ENCODE results near the gene SMIM15.

The SMIM15 gene

GRCh38 chr5:61132559-61132958, 29.7 kb downstream of the SMIM15 start:
- Histone ChIP-seq H3K9me3 (ENCODE audit: control insufficient read depth, insufficient read depth, low read length) (no peaks in the 10 kb centered on the region), H3K4me1 (ENCODE audit: control insufficient read depth, insufficient read depth, low read length) (peaks cover 3% of the 10 kb centered on the region; the same call in 1 of the 2 replicates), H3K4me3 (ENCODE audit: low read length) (no peak overlapping the region), H3K27me3 (ENCODE audit: control insufficient read depth, insufficient read depth, low read length) (no peaks in the 10 kb centered on the region), H3K27ac (ENCODE audit: low read length) (no peak overlapping the region), H3K36me3 (ENCODE audit: control insufficient read depth, insufficient read depth, low read length) (no peaks in the 10 kb centered on the region)
- no peak for DNase-seq (ENCODE audit: low read depth, low spot score)
- no CpG with 5 or more reads among the region's 1 CpG for WGBS (ENCODE audit: insufficient coverage, insufficient read length)

GRCh38 chr5:61130289-61130688, 32.0 kb downstream of the SMIM15 start:
- no CpG with 5 or more reads among the region's 2 CpGs for WGBS (ENCODE audit: insufficient coverage, insufficient read length)
- Histone ChIP-seq H3K27me3 (ENCODE audit: control insufficient read depth, insufficient read depth, low read length) (no peaks in the 10 kb centered on the region), H3K4me3 (ENCODE audit: low read length) (no peak overlapping the region), H3K4me1 (ENCODE audit: control insufficient read depth, insufficient read depth, low read length) (peaks cover 3% of the 10 kb centered on the region; the same call in 1 of the 2 replicates), H3K27ac (ENCODE audit: low read length) (no peak overlapping the region), H3K9me3 (ENCODE audit: control insufficient read depth, insufficient read depth, low read length) (no peaks in the 10 kb centered on the region), H3K36me3 (ENCODE audit: control insufficient read depth, insufficient read depth, low read length) (no peaks in the 10 kb centered on the region)
- no peak for DNase-seq (ENCODE audit: low read depth, low spot score)

- no peak overlapping the region for H3K4me3 ChIP-seq (ENCODE audit: low read length)
- no peaks in the 10 kb centered on the region for H3K36me3 ChIP-seq (ENCODE audit: control insufficient read depth, insufficient read depth, low read length)
- H3K27ac ChIP-seq (ENCODE audit: low read length): no peak overlapping the region
- no peaks in the 10 kb centered on the region for H3K27me3 ChIP-seq (ENCODE audit: control insufficient read depth, insufficient read depth, low read length)
- H3K4me1 ChIP-seq (ENCODE audit: control insufficient read depth, insufficient read depth, low read length): no peaks in the 10 kb centered on the region
- H3K9me3 ChIP-seq (ENCODE audit: control insufficient read depth, insufficient read depth, low read length): no peaks in the 10 kb centered on the region
- no CpG with 5 or more reads among the region's 4 CpGs for WGBS (ENCODE audit: insufficient coverage, insufficient read length)
- DNase-seq (ENCODE audit: low read depth, low spot score): no peak
These were observed 39.1 kb downstream of the SMIM15 start for GRCh38 chr5:61123145-61123544.

- no peak overlapping the region for H3K27ac ChIP-seq (ENCODE audit: low read length)
- no peaks in the 10 kb centered on the region for H3K27me3 ChIP-seq (ENCODE audit: control insufficient read depth, insufficient read depth, low read length)
- DNase-seq (ENCODE audit: low read depth, low spot score): no peak
- WGBS (ENCODE audit: insufficient coverage, insufficient read length): no CpG with 5 or more reads among the region's 1 CpG
- H3K4me3 ChIP-seq (ENCODE audit: low read length): no peak overlapping the region
- no peaks in the 10 kb centered on the region for H3K9me3 ChIP-seq (ENCODE audit: control insufficient read depth, insufficient read depth, low read length)
- no peaks in the 10 kb centered on the region for H3K4me1 ChIP-seq (ENCODE audit: control insufficient read depth, insufficient read depth, low read length)
- no peaks in the 10 kb centered on the region for H3K36me3 ChIP-seq (ENCODE audit: control insufficient read depth, insufficient read depth, low read length)
These were observed 41.7 kb downstream of the SMIM15 start for GRCh38 chr5:61120534-61120933.

- no peak for DNase-seq (ENCODE audit: low read depth, low spot score)
- no peak overlapping the region for H3K4me3 ChIP-seq (ENCODE audit: low read length)
- H3K27me3 ChIP-seq (ENCODE audit: control insufficient read depth, insufficient read depth, low read length): no peaks in the 10 kb centered on the region
- H3K9me3 ChIP-seq (ENCODE audit: control insufficient read depth, insufficient read depth, low read length): no peaks in the 10 kb centered on the region
- no peaks in the 10 kb centered on the region for H3K4me1 ChIP-seq (ENCODE audit: control insufficient read depth, insufficient read depth, low read length)
- no CpG with 5 or more reads among the region's 1 CpG for WGBS (ENCODE audit: insufficient coverage, insufficient read length)
- H3K27ac ChIP-seq (ENCODE audit: low read length): no peak overlapping the region
- no peaks in the 10 kb centered on the region for H3K36me3 ChIP-seq (ENCODE audit: control insufficient read depth, insufficient read depth, low read length)
These were observed 43.2 kb downstream of the SMIM15 start for GRCh38 chr5:61119066-61119465.

GRCh38 chr5:61115968-61116367, 46.3 kb downstream of the SMIM15 start:
- Histone ChIP-seq H3K36me3 (ENCODE audit: control insufficient read depth, insufficient read depth, low read length) (no peaks in the 10 kb centered on the region), H3K27ac (ENCODE audit: low read length) (no peak overlapping the region), H3K4me3 (ENCODE audit: low read length) (no peak overlapping the region), H3K4me1 (ENCODE audit: control insufficient read depth, insufficient read depth, low read length) (no peaks in the 10 kb centered on the region), H3K9me3 (ENCODE audit: control insufficient read depth, insufficient read depth, low read length) (no peaks in the 10 kb centered on the region), H3K27me3 (ENCODE audit: control insufficient read depth, insufficient read depth, low read length) (no peaks in the 10 kb centered on the region)
- no CpG with 5 or more reads among the region's 3 CpGs for WGBS (ENCODE audit: insufficient coverage, insufficient read length)
- DNase-seq (ENCODE audit: low read depth, low spot score): no peak

GRCh38 chr5:61114441-61114840, 47.8 kb downstream of the SMIM15 start:
- Histone ChIP-seq H3K4me3 (ENCODE audit: low read length) (no peak overlapping the region), H3K4me1 (ENCODE audit: control insufficient read depth, insufficient read depth, low read length) (no peaks in the 10 kb centered on the region), H3K27me3 (ENCODE audit: control insufficient read depth, insufficient read depth, low read length) (no peaks in the 10 kb centered on the region), H3K9me3 (ENCODE audit: control insufficient read depth, insufficient read depth, low read length) (no peaks in the 10 kb centered on the region), H3K36me3 (ENCODE audit: control insufficient read depth, insufficient read depth, low read length) (no peaks in the 10 kb centered on the region), H3K27ac (ENCODE audit: low read length) (no peak overlapping the region)
- WGBS (ENCODE audit: insufficient coverage, insufficient read length): no CpG with 5 or more reads among the region's 1 CpG
- no peak for DNase-seq (ENCODE audit: low read depth, low spot score)

Data from iPS DF 6.9 (cell line).